Pancreas (tissue), 10 donors: ENCODE data around the gene ATP6AP1. TPM values are rescaled to one million over a fixed set of nuclear protein-coding genes. Genes with fewer than 3 reads are reported as not detected.
A peak's percentile ranks its signal among the peaks of the same experiment; 100 is the strongest.
"Not testable (repeated sequence)": the region's sequence is repeated elsewhere in the genome, so short reads cannot be mapped to it uniquely, and the experiment has no call there.

Experiments used
- ATAC-seq, 4 donors: fragments of 200-7000 bp; cut with Tn5 transposase; one replicate each; pipeline versions ENCODE4 v1.8.0 to v1.9.1; 2020; ENCODE audit warnings: mild to moderate bottlenecking in 4 of 4, moderate library complexity in 4 of 4
- DNase-seq, 6 donors: peaks; one replicate each; pipeline ENCODE4 v3.0.0-alpha.2; 2020
- FAIRE-seq: peaks from 2 replicates; lab custom pipeline; 2012; peaks lifted over from hg19 to GRCh38; lab: Jason Lieb, UNC
- H3K27ac ChIP-seq, 4 donors: fragments of 200-600 bp; sonication (generic); 1 replicate in 3 of 4; 2 replicates in 1 of 4; pipeline versions ENCODE4 v1.5.0 to v1.8.0; 2020
- H3K27me3 ChIP-seq, 4 donors: fragments of 200-600 bp; one replicate each; pipeline ENCODE4 v1.8.0; 2021
- H3K36me3 ChIP-seq, 3 donors: fragments of 200-600 bp; sonication (generic) in 1 of 3; one replicate each; pipeline versions ENCODE4 v1.5.0 to v1.8.0; 2020 to 2021
- H3K4me1 ChIP-seq, 3 donors: fragments of 200-600 bp; one replicate each; pipeline ENCODE4 v1.8.0; 2021
- H3K4me3 ChIP-seq, 4 donors: fragments of 200-600 bp; sonication (generic) in 2 of 4; one replicate each; pipeline versions ENCODE4 v1.5.0 to v1.8.0; 2020 to 2021
- H3K9me3 ChIP-seq, 4 donors: fragments of 200-600 bp; one replicate each; pipeline ENCODE4 v1.8.0; 2021
- WGBS, 2 donors: extraction: QIAGEN DNeasy Blood & Tissue Kit; methylation state at CpG; one replicate each; pipeline ENCODE4 v1.1.7; 2013; 5-methylcytosine and 5-hydroxymethylcytosine counted together
- intact Hi-C, 3 donors: fragments of 100-400 bp; cut with DNase I; formaldehyde crosslinking; loops; one replicate each; pipeline versions ENCODE4 v1.11.1 to v1.14.2; 2022
- polyA plus RNA-seq, 2 donors: library from polyadenylated mRNA; stranded (reverse); fragments of 200-250 nt; gene quantifications; one replicate each; pipeline ENCODE4 v1.2.3, GENCODE V29; 2013
- total RNA-seq, 6 donors: library from RNA; stranded (reverse); fragmentation: NEBNext Ultra II Directional in 4 of 6; extraction: Animal tissue kit (Norgen Biotek cat#: 25700) in 4 of 6; gene quantifications; one replicate each; pipeline versions ENCODE4 v1.2.1 to v1.2.4, GENCODE V29; 2021 to 2023
- TF ChIP-seq, protein P1 (sequence below), 4 donors: fragments of 200-600 bp; sonication (generic) in 3 of 4; IDR thresholded peaks; one replicate each; pipeline versions ENCODE4 v1.5.0 to v1.8.0; 2021; ENCODE audit warnings: antibody characterized with exemption in 4 of 4
- donor health status: healthy with polysubstance abuse.
- donor health status: DM: no; HTN: no; CAD: no; lungs with moderate emphysema.
- donor health status: DM: no; HTN: no; CAD: no.
- donor health status: control.
- donor health status: control.
- donor health status: Bipolar disorder and iron deficiency.
- donor health status: DM: yes; HTN: yes; CAD: no.
- donor health status: DM: no; HTN: no; CAD: no.
- donor health status: DM: no; HTN: no; CAD: no.
- donor health status: DM: yes; HTN: yes; CAD: no.

ATP6AP1 gene
- total and polyA plus RNA-seq, 8 donors = 27.8 to 82.4 (median 37.7) TPM

- intact Hi-C loops = no loop called here
- FAIRE-seq = no peak
These were observed 44.1 kb upstream of the ATP6AP1 start for GRCh38 chrX:154384284-154384892.

GRCh38 chrX:154388094-154388493 lies 40.4 kb upstream of the ATP6AP1 start:
- H3K27ac ChIP-seq, intact Hi-C loops, FAIRE-seq, H3K36me3 ChIP-seq, DNase-seq, H3K4me3 ChIP-seq, H3K9me3 ChIP-seq, H3K4me1 ChIP-seq, H3K27me3 ChIP-seq: not testable (repeated sequence)
- WGBS, 2 donors = no CpG with 5 or more reads among the region's 20 CpGs
- peak; percentile 23 to 51 (median 38) for ATAC-seq

More at GRCh38 chrX:154384284-154384892, 44.1 kb upstream of the ATP6AP1 start:
- ATAC-seq (peak in 1 of 4 donors; percentile 26), DNase-seq (peak in 1 of 6 donors; percentile 45)
- 18 to 51% methylated on average over 8 of the region's 8 CpGs for WGBS, 2 donors
- Histone ChIP-seq H3K9me3 (no peaks in the 10 kb centered on the region), H3K36me3 (no peaks in the 10 kb centered on the region), H3K27ac (no peak overlapping the region), H3K4me1 (no peaks in the 10 kb centered on the region), H3K4me3 (no peak overlapping the region), H3K27me3 (no peaks in the 10 kb centered on the region)
- TF ChIP-seq, protein P1, sequence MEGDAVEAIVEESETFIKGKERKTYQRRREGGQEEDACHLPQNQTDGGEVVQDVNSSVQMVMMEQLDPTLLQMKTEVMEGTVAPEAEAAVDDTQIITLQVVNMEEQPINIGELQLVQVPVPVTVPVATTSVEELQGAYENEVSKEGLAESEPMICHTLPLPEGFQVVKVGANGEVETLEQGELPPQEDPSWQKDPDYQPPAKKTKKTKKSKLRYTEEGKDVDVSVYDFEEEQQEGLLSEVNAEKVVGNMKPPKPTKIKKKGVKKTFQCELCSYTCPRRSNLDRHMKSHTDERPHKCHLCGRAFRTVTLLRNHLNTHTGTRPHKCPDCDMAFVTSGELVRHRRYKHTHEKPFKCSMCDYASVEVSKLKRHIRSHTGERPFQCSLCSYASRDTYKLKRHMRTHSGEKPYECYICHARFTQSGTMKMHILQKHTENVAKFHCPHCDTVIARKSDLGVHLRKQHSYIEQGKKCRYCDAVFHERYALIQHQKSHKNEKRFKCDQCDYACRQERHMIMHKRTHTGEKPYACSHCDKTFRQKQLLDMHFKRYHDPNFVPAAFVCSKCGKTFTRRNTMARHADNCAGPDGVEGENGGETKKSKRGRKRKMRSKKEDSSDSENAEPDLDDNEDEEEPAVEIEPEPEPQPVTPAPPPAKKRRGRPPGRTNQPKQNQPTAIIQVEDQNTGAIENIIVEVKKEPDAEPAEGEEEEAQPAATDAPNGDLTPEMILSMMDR (IDR thresholded peaks at IDR 0.05) = no peak

- H3K27me3 ChIP-seq, H3K4me1 ChIP-seq, H3K27ac ChIP-seq, intact Hi-C loops, H3K36me3 ChIP-seq, DNase-seq, H3K4me3 ChIP-seq, FAIRE-seq, H3K9me3 ChIP-seq: not testable (repeated sequence)
- no CpG with 5 or more reads among the region's 16 CpGs for whole genome bisulfite sequencing, 2 donors
- ATAC-seq = peak in 2 of 4 donors; percentile 1 to 3
These were observed 39.8 kb upstream of the ATP6AP1 start for GRCh38 chrX:154388649-154389048.

DNA sequence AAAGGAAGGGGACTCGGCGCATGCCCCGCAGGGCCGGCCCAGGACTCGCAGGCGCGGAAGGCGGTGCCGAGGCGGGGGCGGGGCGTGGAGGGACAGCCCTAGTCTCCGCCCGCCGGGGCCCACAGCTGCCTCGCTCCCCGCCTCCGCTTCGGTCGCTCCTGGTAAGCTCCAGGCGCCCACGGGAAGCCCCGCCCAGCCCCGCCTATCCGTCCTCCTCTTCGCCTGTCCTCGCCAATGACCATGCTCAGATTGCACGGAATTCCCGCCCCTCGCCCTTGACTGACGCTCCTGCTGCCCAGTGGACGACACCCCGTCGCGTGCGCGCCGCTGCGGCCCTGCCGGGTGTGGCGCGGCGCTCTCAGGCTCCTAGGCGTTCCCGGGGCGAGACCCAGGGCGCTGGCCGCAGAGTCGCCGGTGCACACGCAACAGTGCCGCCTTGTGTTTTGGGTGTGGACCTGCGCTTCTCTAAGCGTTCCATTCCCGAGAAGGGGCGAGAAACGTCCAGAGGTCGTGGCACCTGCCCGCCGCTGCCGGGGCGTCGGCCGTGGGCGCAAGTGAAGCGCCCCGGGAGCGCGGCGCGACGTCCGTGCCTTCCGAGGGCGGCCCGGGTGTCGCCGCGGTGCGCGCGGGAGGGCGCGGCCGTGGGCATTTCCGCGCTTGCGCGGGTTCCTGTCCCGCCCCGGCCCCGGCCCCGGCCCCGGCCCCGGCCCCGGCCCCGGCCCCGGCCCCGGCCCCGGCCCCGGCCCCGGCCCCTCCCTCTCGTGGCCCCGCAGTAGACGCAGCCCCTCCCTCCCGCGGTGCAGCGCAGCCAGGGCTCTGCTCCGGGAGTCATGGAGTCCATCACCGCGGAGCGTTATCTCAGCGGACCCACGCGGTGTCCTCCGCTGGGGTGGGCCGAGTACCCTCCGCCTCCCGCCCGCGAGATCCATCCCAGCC lies 38.4 kb upstream of the ATP6AP1 start:
- H3K9me3 ChIP-seq, H3K4me1 ChIP-seq, DNase-seq, H3K27me3 ChIP-seq, H3K36me3 ChIP-seq, intact Hi-C loops, H3K4me3 ChIP-seq, FAIRE-seq: not testable (repeated sequence)
- WGBS, 2 donors = 0 to 28% methylated on average over 14 to 23 of the region's 121 CpGs
- ATAC-seq = peak; percentile 86 to 90 (median 90)
- H3K27ac ChIP-seq = peak overlapping the region in 1 of 4 donors; percentile 74

DNA sequence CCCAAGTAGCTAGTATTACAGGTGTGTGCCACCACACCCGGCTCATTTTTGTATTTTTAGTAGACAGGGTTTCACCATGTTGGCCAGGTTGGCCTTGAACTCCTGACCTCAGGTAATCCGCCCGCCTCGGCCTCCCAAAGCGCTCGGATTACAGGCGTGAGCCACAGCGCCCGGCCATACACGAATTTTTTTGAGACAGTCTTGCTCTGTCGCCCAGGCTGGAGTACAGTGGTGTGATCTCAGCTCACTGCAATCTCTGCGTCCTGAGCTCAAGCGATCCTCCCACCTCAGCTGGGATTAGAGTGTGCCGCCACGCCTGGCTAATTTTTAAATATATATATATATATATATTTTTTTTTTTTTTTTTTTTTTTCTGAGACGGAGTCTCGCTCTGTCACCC lies 32.1 kb upstream of the ATP6AP1 start:
- DNase-seq = peak in 3 of 6 donors; percentile 20 to 43 (median 28)
- intact Hi-C loops = not testable (repeated sequence)
- 28 to 63% methylated on average over 15 to 17 of the region's 17 CpGs for WGBS, 2 donors

DNA sequence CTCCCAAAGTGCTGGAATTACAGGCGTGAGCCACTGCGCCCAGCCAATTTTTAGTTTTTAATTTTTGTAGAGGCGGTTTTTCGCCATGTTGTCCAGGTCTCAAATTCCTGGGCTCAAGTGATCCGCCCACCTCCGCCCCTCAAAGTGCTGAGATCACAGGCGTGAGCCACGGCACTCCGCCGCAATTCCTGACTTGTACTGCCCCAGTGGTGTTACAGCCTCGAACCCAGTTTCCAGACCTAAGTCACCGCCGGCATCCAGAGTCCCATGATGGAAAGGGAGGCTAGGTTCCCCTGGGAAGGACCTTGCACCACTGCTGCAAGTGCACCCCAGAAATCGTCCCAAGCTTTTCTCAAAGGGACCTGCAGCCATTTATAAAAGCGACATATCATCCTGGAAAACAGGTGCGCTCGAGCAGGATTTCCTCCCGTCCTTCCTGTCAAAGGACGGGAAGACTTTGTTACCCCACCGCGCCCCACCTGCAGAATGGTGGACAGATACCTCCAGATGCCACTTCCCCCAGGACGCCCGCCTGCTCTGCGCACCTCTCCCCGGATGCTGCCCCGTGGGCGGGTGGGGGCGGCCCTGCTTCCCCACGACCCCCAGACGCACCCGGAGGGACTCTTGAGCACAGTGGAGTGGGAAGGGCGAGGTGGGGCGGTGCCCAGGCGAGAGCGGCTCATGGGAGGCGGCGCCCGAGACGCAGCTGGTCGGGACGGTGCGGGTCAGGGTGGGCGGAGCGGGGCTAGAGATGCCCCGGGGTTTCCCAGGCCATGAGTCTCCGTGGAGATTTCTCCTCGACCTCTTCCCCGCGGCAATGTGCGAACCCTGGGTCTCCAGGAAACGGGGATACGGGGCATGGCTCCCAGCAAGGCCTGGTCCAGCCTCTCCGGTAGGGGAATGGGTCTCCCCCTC lies 31.2 kb upstream of the ATP6AP1 start:
- Histone ChIP-seq H3K4me1 (no peaks in the 10 kb centered on the region), H3K27ac (peak overlapping the region; percentile 95 to 98 (median 96)), H3K36me3 (peaks cover 0 to 9% (median 4%) of the 10 kb centered on the region in 3 donors), H3K9me3 (no peaks in the 10 kb centered on the region), H3K27me3 (no peaks in the 10 kb centered on the region), H3K4me3 (peak overlapping the region; percentile 3 to 68 (median 42))
- WGBS, 2 donors = 2 to 33% methylated on average over 53 of the region's 53 CpGs
- DNase-seq (peak; percentile 77 to 94 (median 84)), FAIRE-seq (no peak), ATAC-seq (peak; percentile 70 to 83 (median 78))
- intact Hi-C loops = no loop called here
- TF ChIP-seq, protein P1 (IDR thresholded peaks at IDR 0.05) = no peak

More for the DNA sequence above, 32.1 kb upstream of the ATP6AP1 start:
- not testable (repeated sequence) for FAIRE-seq, H3K36me3 ChIP-seq, H3K9me3 ChIP-seq, H3K27me3 ChIP-seq, ATAC-seq, H3K4me1 ChIP-seq
- Histone ChIP-seq H3K4me3 (peak overlapping the region in 3 of 4 donors; percentile 27 to 68 (median 58)), H3K27ac (peak overlapping the region; percentile 95 to 98 (median 96))
